Tracheal epithelial cell (primary cell): ENCODE data around the gene GRAMD1A. TPM values are rescaled to one million over a fixed set of nuclear protein-coding genes. Genes with fewer than 3 reads are reported as not detected.

Source experiments
- total RNA-seq: library from RNA; depleted of rRNA; stranded (reverse); fragments of >200 nt; gene quantifications from 2 replicates; pipeline ENCODE4 v1.2.1, GENCODE V29; 2014

The GRAMD1A gene
- 14.5 and 15.4 TPM in 2 replicates for total RNA-seq

GRCh38 chr19:34999498-35000337 lies at the start of gene GRAMD1A:
GRAMD1A (plus strand) TSS chr19:35000323; CDS start chr19:35000479, 156 bp downstream.

GRCh38 chr19:34963573-34964406 lies 36.3 kb upstream of the GRAMD1A start, which contains the start of gene ZNF792:
ZNF792 (minus strand) TSS chr19:34964229; CDS start chr19:34963662, 567 bp downstream.

GRCh38 chr19:35030257-35031071 lies 30.3 kb downstream of the GRAMD1A start, which contains the start of gene SCN1B:
SCN1B (plus strand) TSS chr19:35030470; CDS start chr19:35030821, 351 bp downstream.

GRCh38 chr19:35041548-35042055 lies 41.5 kb downstream of the GRAMD1A start, which contains the start of gene HPN:
HPN (plus strand) TSS chr19:35041721; CDS start chr19:35042507, 786 bp downstream.

Other genes with a start within 250 kb of the GRAMD1A start
- 1.3 and 1.7 TPM in 2 replicates for gene ZNF599, start 227.1 kb upstream of the GRAMD1A start, total RNA-seq
- gene ZNF30, start 73.4 kb upstream of the GRAMD1A start, total RNA-seq: 1.7 and 3.2 TPM in 2 replicates
- 3.4 and 4.1 TPM in 2 replicates for gene ZNF792, start 36.1 kb upstream of the GRAMD1A start, total RNA-seq
- gene SCN1B, start 30.1 kb downstream of the GRAMD1A start, total RNA-seq: 0.48 TPM in 1 of 2 replicates, not detected in the other
- 0.72 TPM in 1 of 2 replicates, not detected in the other for gene HPN, start 41.4 kb downstream of the GRAMD1A start, total RNA-seq
- 346 and 846 TPM in 2 replicates for gene FXYD3, start 115.5 kb downstream of the GRAMD1A start, total RNA-seq
- gene LGI4, start 134.7 kb downstream of the GRAMD1A start, total RNA-seq: under 0.01 TPM in 1 of 2 replicates, not detected in the other
- not detected in 2 replicates for gene FXYD1, start 138.5 kb downstream of the GRAMD1A start, total RNA-seq
- not detected in 2 replicates for gene FXYD7, start 142.9 kb downstream of the GRAMD1A start, total RNA-seq
- gene FXYD5, start 154.4 kb downstream of the GRAMD1A start, total RNA-seq: 8.2 and 12.8 TPM in 2 replicates
- not detected in 2 replicates for gene FAM187B, start 228.4 kb downstream of the GRAMD1A start, total RNA-seq
- 45.0 and 50.6 TPM in 2 replicates for gene LSR, start 248.7 kb downstream of the GRAMD1A start, total RNA-seq